B cell (primary cell): ENCODE measurements around the gene TOM1L1. TPM values are rescaled to one million over a fixed set of nuclear protein-coding genes. Genes with fewer than 3 reads are reported as not detected.
A peak's percentile ranks its signal among the peaks of the same experiment; 100 is the strongest.

Experiments used
- ATAC-seq: fragments of 200-7000 bp; cut with Tn5 transposase; one replicate; pipeline ENCODE4 v1.10.0; 2021; ENCODE audit warnings: low read depth, mild to moderate bottlenecking, moderate number of reproducible peaks, moderate library complexity
- CTCF ChIA-PET: fragments of 350-600 bp; sonication (Branson Sonifier 250); formaldehyde crosslinking; loops from one replicate; lab custom pipeline; 2021; ENCODE audit warnings: antibody characterized with exemption, inconsistent platforms; lab: Charles Lee
- POLR2A ChIA-PET: fragments of 350-600 bp; sonication (Branson Sonifier 250); formaldehyde crosslinking; loops from one replicate; lab custom pipeline; 2021; ENCODE audit warnings: antibody characterized with exemption; lab: Charles Lee
- DNase-seq: peaks from one replicate; pipeline ENCODE4 v3.0.0; 2013
- H2AFZ ChIP-seq: 2 replicates; pipeline ENCODE4 v1.6.1; 2012; ENCODE audit warnings: mild to moderate bottlenecking, low read depth, low read length; ENCODE audit not compliant: insufficient read depth, poor library complexity, severe bottlenecking
- H3K27ac ChIP-seq, 2 donors: 1 replicate in 1 of 2; 2 replicates in 1 of 2; pipeline ENCODE4 v1.5.1; 2012 to 2013; ENCODE audit warnings: low read length in 2 of 2, mild to moderate bottlenecking in 2 of 2, moderate library complexity in 1 of 2
- H3K27me3 ChIP-seq, 4 experiments: fragments of 200-600 bp in 1 of 4; sonication (generic) in 1 of 4; replicated peaks in 1 of 4; 1 replicate in 2 of 4; 2 replicates in 2 of 4; pipeline versions ENCODE4 v1.6.1 to v1.7.0; 2013 to 2016; ENCODE audit warnings: low read length in 3 of 4, mild to moderate bottlenecking in 2 of 4, mixed read lengths in 1 of 4, moderate library complexity in 1 of 4; ENCODE audit not compliant: insufficient read depth in 4 of 4, control insufficient read depth in 3 of 4; ENCODE audit errors: control extremely low read depth in 1 of 4
- H3K36me3 ChIP-seq, 2 experiments: replicated peaks in 1 of 2; 1 replicate in 1 of 2; 2 replicates in 1 of 2; pipeline versions ENCODE4 v1.6.1 to v1.7.1; 2013; ENCODE audit warnings: low read length in 1 of 2; ENCODE audit not compliant: insufficient read depth in 2 of 2, control insufficient read depth in 1 of 2; ENCODE audit errors: control extremely low read depth in 1 of 2, extremely low read depth in 1 of 2
- H3K4me1 ChIP-seq, 2 donors: fragments of 200-600 bp in 1 of 2; sonication (generic) in 1 of 2; 1 replicate in 1 of 2; 2 replicates in 1 of 2; pipeline versions ENCODE4 v1.5.1 to v1.6.1; 2013 to 2017; ENCODE audit warnings: low read length in 2 of 2; ENCODE audit not compliant: control insufficient read depth in 2 of 2, insufficient read depth in 2 of 2
- H3K4me2 ChIP-seq: replicated peaks from 2 replicates; pipeline ENCODE3; 2012; ENCODE audit warnings: mild to moderate bottlenecking, low read depth, low read length; ENCODE audit not compliant: poor library complexity, severe bottlenecking
- H3K4me3 ChIP-seq, 5 experiments: fragments of 200-600 bp in 1 of 5; sonication (generic) in 1 of 5; 1 replicate in 3 of 5; 2 replicates in 2 of 5; pipeline versions ENCODE4 v1.5.1 to v1.7.0; 2011 to 2016; ENCODE audit warnings: low read length in 4 of 5, mild to moderate bottlenecking in 4 of 5, low read depth in 2 of 5, control low read depth in 1 of 5, moderate library complexity in 1 of 5; ENCODE audit not compliant: insufficient read depth in 1 of 5; ENCODE audit errors: control extremely low read depth in 1 of 5, extremely low read depth in 1 of 5
- H3K79me2 ChIP-seq: fragments of 200-600 bp; sonication (generic); one replicate; pipeline ENCODE4 v1.6.0; 2016; ENCODE audit warnings: low read length; ENCODE audit not compliant: control insufficient read depth, insufficient read depth
- H3K9ac ChIP-seq: fragments of 200-600 bp; sonication (generic); 2 replicates; pipeline ENCODE4 v1.6.1; 2017; ENCODE audit warnings: mild to moderate bottlenecking, low read length, moderate library complexity
- H3K9me3 ChIP-seq, 3 donors: one replicate each; pipeline versions ENCODE4 v1.6.1 to v1.7.1; 2013; ENCODE audit warnings: low read length in 2 of 3; ENCODE audit not compliant: control insufficient read depth in 2 of 3, insufficient read depth in 1 of 3; ENCODE audit errors: control extremely low read depth in 1 of 3
- H4K20me1 ChIP-seq: 2 replicates; pipeline ENCODE4 v1.6.0; 2012; ENCODE audit warnings: mild to moderate bottlenecking, low read length; ENCODE audit not compliant: insufficient read depth, control insufficient read depth, poor library complexity, severe bottlenecking
- H3K27ac Mint-ChIP-seq: one replicate; pipeline ENCODE4 v1.8.0; 2021; ENCODE audit warnings: mixed read lengths
- H3K27me3 Mint-ChIP-seq: one replicate; pipeline ENCODE4 v1.8.0; 2021; ENCODE audit warnings: mixed read lengths
- H3K4me1 Mint-ChIP-seq: one replicate; pipeline ENCODE4 v1.8.0; 2021; ENCODE audit warnings: mixed read lengths
- H3K4me3 Mint-ChIP-seq: one replicate; pipeline ENCODE4 v1.8.0; 2021; ENCODE audit warnings: mixed read lengths
- H3K9me3 Mint-ChIP-seq: one replicate; pipeline ENCODE4 v1.8.0; 2022; ENCODE audit warnings: mixed read lengths; ENCODE audit not compliant: insufficient read depth
- EZH2 ChIP-seq: IDR thresholded peaks from 2 replicates; pipeline ENCODE4 v1.6.1; 2012; ENCODE audit warnings: borderline replicate concordance, low read depth, mild to moderate bottlenecking, moderate library complexity, low read length; ENCODE audit not compliant: insufficient read depth, poor library complexity, severe bottlenecking
- WGBS: methylation state at CpG from one replicate; pipeline ENCODE4 v1.1.5; 2013; ENCODE audit warnings: missing lambda C conversion rate; ENCODE audit not compliant: insufficient coverage; 5-methylcytosine and 5-hydroxymethylcytosine counted together
- intact Hi-C: fragments of 100-400 bp; cut with micrococcal nuclease; formaldehyde crosslinking; loops from one replicate; pipeline ENCODE4 v1.10.0; 2022
- polyA minus RNA-seq: library from RNA; depleted of rRNA, polyadenylated mRNA; stranded (reverse); fragments of >200 nt; gene quantifications from 2 replicates; pipeline ENCODE4 v1.2.3, GENCODE V29; 2012
- polyA plus RNA-seq: library from polyadenylated mRNA; depleted of rRNA; stranded (reverse); fragments of >200 nt; gene quantifications from 2 replicates; pipeline ENCODE4 v1.2.3, GENCODE V29; 2012
- total RNA-seq, 2 donors: library from RNA; stranded (reverse); fragments of 120-200 nt in 1 of 2; gene quantifications; 1 replicate in 1 of 2; 2 replicates in 1 of 2; pipeline versions ENCODE4 v1.2.3 to v1.2.4, GENCODE V29; 2013 to 2022
- TF ChIP-seq, protein P1 (sequence below): fragments of 200-600 bp; IDR thresholded peaks from one replicate; pipeline ENCODE4 v1.8.0; 2022; ENCODE audit warnings: antibody characterized with exemption, mild to moderate bottlenecking

TOM1L1 gene, protein sequence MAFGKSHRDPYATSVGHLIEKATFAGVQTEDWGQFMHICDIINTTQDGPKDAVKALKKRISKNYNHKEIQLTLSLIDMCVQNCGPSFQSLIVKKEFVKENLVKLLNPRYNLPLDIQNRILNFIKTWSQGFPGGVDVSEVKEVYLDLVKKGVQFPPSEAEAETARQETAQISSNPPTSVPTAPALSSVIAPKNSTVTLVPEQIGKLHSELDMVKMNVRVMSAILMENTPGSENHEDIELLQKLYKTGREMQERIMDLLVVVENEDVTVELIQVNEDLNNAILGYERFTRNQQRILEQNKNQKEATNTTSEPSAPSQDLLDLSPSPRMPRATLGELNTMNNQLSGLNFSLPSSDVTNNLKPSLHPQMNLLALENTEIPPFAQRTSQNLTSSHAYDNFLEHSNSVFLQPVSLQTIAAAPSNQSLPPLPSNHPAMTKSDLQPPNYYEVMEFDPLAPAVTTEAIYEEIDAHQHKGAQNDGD
- total RNA-seq, result not detected in 2 replicates
- 0.40 TPM for total RNA-seq (2013)
- not detected in 2 replicates for polyA plus RNA-seq
- polyA minus RNA-seq, result 0.43 TPM in 1 of 2 replicates, not detected in the other

DNA sequence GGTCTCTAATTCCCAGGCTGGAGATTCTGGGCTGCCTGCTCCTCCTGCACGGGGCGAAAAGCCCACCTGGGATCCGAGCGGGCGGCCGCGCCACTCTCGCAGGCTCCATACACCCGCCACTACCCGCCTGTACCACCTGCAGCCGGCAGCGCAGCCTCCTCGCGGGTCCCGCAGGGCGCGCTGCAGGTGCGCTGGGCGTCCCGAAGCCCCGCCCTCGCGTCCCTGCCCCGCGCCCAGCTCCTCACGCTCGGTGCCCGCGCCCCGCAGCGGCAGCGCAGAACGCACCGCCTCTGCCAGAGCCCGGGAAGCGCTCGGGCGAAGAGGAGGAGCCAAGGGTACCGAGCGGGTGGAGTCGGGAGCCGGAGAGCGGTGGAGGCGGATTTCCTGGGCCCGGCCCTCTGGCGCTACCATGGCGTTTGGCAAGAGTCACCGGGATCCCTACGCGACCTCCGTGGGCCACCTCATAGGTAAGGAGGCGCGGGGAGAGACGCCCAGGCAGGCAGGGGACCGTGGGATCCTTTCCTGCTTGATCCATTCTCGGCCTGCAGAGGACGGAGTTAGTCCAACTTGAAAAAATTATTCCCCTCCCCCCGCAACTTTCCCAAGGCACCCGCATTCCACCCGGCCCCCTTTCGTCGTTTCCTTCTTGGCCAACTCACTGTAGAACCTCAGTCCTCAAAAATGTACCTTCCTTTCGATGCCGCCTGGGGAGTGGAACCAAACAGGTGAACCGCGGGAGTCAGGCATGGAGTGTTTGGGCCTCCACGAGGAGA lies at the start of gene TOM1L1:
TOM1L1 (plus strand) TSS at position 396 of the 773 bp plus-strand sequence; CDS start at position 410, 14 bp downstream.
- no peak within 1 kb of the TSS for H3K27ac Mint-ChIP-seq
- Histone ChIP-seq H3K4me2 (peak within 1 kb of the TSS; percentile 30), H3K9ac (no peak within 1 kb of the TSS)

More for the DNA sequence above, at the start of gene TOM1L1:
- H3K4me3 ChIP-seq, result no peak within 1 kb of the TSS
- intact Hi-C loops, result no loop called here
- TF ChIP-seq, protein P1, sequence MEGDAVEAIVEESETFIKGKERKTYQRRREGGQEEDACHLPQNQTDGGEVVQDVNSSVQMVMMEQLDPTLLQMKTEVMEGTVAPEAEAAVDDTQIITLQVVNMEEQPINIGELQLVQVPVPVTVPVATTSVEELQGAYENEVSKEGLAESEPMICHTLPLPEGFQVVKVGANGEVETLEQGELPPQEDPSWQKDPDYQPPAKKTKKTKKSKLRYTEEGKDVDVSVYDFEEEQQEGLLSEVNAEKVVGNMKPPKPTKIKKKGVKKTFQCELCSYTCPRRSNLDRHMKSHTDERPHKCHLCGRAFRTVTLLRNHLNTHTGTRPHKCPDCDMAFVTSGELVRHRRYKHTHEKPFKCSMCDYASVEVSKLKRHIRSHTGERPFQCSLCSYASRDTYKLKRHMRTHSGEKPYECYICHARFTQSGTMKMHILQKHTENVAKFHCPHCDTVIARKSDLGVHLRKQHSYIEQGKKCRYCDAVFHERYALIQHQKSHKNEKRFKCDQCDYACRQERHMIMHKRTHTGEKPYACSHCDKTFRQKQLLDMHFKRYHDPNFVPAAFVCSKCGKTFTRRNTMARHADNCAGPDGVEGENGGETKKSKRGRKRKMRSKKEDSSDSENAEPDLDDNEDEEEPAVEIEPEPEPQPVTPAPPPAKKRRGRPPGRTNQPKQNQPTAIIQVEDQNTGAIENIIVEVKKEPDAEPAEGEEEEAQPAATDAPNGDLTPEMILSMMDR, result no peak
- TF ChIP-seq EZH2, result no peak
- H3K9me3 Mint-ChIP-seq, result no peaks in the 10 kb centered on the region
- ATAC-seq (no peak), DNase-seq (no peak)
- WGBS, result 7% methylated on average over 67 of the region's 67 CpGs
- H3K9me3 ChIP-seq, result peaks cover 0 to under 1% (median 0%) of the 10 kb centered on the region in 3 donors
- peak within 1 kb of the TSS; percentile 54 for H2AFZ ChIP-seq
- H3K4me1 Mint-ChIP-seq, result peaks cover 8% of the 10 kb centered on the region
- ChIA-PET CTCF (no interaction called here), POLR2A (no interaction called here)
- H3K4me1 ChIP-seq, result peaks cover 0 to 7% of the 10 kb centered on the region in 2 donors
- H3K27ac ChIP-seq, result no peak within 1 kb of the TSS
- H3K27me3 ChIP-seq, result peaks cover 0 to 16% (median 4%) of the 10 kb centered on the region in 4 experiments
- peak within 1 kb of the TSS; percentile 32 for H3K4me3 Mint-ChIP-seq
- no peaks in the 10 kb centered on the region for H3K36me3 ChIP-seq
- no peaks in the 10 kb centered on the region for H3K79me2 ChIP-seq
- H3K27me3 Mint-ChIP-seq, result peaks cover 43% of the 10 kb centered on the region
- H4K20me1 ChIP-seq, result no peaks in the 10 kb centered on the region
